Chondrocyte (in vitro differentiated cells): ENCODE data around the gene ADORA3. TPM values are rescaled to one million over a fixed set of nuclear protein-coding genes. Genes with fewer than 3 reads are reported as not detected.
"Not testable (repeated sequence)": the region's sequence is repeated elsewhere in the genome, so short reads cannot be mapped to it uniquely, and the experiment has no call there.

Source experiments
- DNase-seq: peaks from one replicate; pipeline ENCODE4 v3.0.0; 2021; ENCODE audit warnings: mixed read lengths, low spot score
- H3K27ac Mint-ChIP-seq: one replicate; pipeline ENCODE4 v1.8.0; 2021; ENCODE audit warnings: mild to moderate bottlenecking, moderate library complexity, mixed read lengths; ENCODE audit not compliant: unreplicated experiment
- H3K27me3 Mint-ChIP-seq: 2 replicates; pipeline ENCODE4 v1.8.0; 2021; ENCODE audit warnings: low read depth, mixed read lengths
- H3K36me3 Mint-ChIP-seq: 2 replicates; pipeline ENCODE4 v1.8.0; 2021; ENCODE audit warnings: low read depth, mixed read lengths
- H3K4me1 Mint-ChIP-seq: 2 replicates; pipeline ENCODE4 v1.8.0; 2021; ENCODE audit warnings: low read depth, mild to moderate bottlenecking, mixed read lengths
- H3K4me3 Mint-ChIP-seq: one replicate; pipeline ENCODE4 v1.8.0; 2021; ENCODE audit warnings: mild to moderate bottlenecking, moderate library complexity, mixed read lengths; ENCODE audit not compliant: unreplicated experiment
- H3K9me3 Mint-ChIP-seq: 2 replicates; pipeline ENCODE4 v1.8.0; 2021; ENCODE audit warnings: low read depth, mixed read lengths
- long read RNA-seq: library from polyadenylated mRNA; stranded (forward); transcript quantifications from one replicate; pipeline ENCODE4 v2.0.0, GENCODE V29; 2021
- total RNA-seq: library from RNA; stranded (reverse); gene quantifications from 3 replicates; pipeline ENCODE4 v1.2.1, GENCODE V29; 2021
- TF ChIP-seq, protein P1 (sequence below): fragments of 200-600 bp; sonication (generic); IDR thresholded peaks from 2 replicates; pipeline ENCODE4 v1.5.0; 2021; ENCODE audit warnings: antibody characterized with exemption, mild to moderate bottlenecking, moderate library complexity

The ADORA3 gene
- not detected in 3 replicates for total RNA-seq
- long read RNA-seq: 0 reads

DNA sequence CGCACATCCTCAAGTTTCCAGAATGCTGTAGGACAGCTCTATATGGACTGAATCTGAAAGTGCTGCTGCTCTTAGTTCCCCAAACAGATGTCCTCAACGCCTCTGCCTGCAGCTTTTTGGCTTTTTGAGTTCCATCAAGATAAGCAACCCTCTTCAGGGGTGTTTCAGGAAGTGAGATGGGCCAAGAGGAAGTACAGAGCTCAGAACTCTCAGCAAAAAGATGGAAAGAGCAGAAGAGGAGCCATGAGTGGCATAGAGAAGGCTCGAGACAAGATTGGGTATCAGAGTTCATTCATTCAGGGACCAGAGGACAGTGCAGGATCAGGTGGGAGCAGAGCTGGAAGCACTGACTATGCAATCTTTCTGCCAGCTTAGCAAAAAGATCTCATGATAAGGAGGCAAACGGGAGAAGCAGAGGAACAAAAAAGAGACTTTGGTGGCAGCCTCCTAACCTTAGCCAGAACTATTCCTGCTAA lies at the start of gene ADORA3, which contains the start of gene TMIGD3:
Gene ADORA3 (minus strand): TSS at position 49 of the 476 bp plus-strand sequence. CDS start 279 bp downstream, outside the sequence.
Gene TMIGD3 (minus strand): TSS at position 49 of the 476 bp plus-strand sequence. CDS start 279 bp downstream, outside the sequence.
- no peak for DNase-seq
- no peak within 1 kb of the TSS for H3K4me3 Mint-ChIP-seq
- peaks cover 15% of the 10 kb centered on the region for H3K4me1 Mint-ChIP-seq
- H3K36me3 Mint-ChIP-seq: no peaks in the 10 kb centered on the region
- H3K27me3 Mint-ChIP-seq: peaks cover 17% of the 10 kb centered on the region
- TF ChIP-seq, protein P1, sequence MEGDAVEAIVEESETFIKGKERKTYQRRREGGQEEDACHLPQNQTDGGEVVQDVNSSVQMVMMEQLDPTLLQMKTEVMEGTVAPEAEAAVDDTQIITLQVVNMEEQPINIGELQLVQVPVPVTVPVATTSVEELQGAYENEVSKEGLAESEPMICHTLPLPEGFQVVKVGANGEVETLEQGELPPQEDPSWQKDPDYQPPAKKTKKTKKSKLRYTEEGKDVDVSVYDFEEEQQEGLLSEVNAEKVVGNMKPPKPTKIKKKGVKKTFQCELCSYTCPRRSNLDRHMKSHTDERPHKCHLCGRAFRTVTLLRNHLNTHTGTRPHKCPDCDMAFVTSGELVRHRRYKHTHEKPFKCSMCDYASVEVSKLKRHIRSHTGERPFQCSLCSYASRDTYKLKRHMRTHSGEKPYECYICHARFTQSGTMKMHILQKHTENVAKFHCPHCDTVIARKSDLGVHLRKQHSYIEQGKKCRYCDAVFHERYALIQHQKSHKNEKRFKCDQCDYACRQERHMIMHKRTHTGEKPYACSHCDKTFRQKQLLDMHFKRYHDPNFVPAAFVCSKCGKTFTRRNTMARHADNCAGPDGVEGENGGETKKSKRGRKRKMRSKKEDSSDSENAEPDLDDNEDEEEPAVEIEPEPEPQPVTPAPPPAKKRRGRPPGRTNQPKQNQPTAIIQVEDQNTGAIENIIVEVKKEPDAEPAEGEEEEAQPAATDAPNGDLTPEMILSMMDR: no peak
- H3K27ac Mint-ChIP-seq: no peak within 1 kb of the TSS
- no peaks in the 10 kb centered on the region for H3K9me3 Mint-ChIP-seq

- peaks cover 2% of the 10 kb centered on the region for H3K27me3 Mint-ChIP-seq
- no peaks in the 10 kb centered on the region for H3K9me3 Mint-ChIP-seq
- no peak overlapping the region for H3K4me3 Mint-ChIP-seq
- DNase-seq: no peak
- TF ChIP-seq, protein P1: no peak
- no peaks in the 10 kb centered on the region for H3K36me3 Mint-ChIP-seq
- H3K4me1 Mint-ChIP-seq: peaks cover 9% of the 10 kb centered on the region
- H3K27ac Mint-ChIP-seq: peak overlapping the region; percentile 65
These were observed 49.8 kb upstream of the ADORA3 start for GRCh38 chr1:111553196-111553595.

DNA sequence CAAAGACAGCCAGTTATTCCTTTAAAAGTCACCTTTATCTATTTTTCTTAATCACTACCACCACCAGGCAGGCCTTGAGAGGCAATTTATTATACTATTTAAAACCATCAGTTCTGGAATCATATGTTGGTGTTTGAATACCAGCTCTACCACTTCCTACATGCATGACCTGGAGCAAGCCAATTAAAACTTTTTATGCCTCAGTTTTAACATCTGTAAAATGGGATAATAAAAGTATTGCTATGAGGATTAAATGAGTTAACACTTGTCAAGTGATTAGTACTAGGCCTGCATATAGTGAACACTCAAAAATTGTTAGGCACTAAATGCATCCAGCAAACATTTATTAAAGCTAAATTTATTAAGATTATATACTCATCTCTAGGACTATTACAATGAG lies 49.2 kb upstream of the ADORA3 start:
- Mint-ChIP-seq H3K27me3 (peaks cover 4% of the 10 kb centered on the region), H3K9me3 (no peaks in the 10 kb centered on the region), H3K4me1 (peaks cover 9% of the 10 kb centered on the region), H3K4me3 (no peak overlapping the region), H3K27ac (no peak overlapping the region), H3K36me3 (no peaks in the 10 kb centered on the region)
- TF ChIP-seq, protein P1: no peak
- no peak for DNase-seq

GRCh38 chr1:111551623-111552411 lies 48.4 kb upstream of the ADORA3 start:
- H3K4me3 Mint-ChIP-seq: no peak overlapping the region
- TF ChIP-seq, protein P1: no peak
- peaks cover 4% of the 10 kb centered on the region for H3K27me3 Mint-ChIP-seq
- H3K4me1 Mint-ChIP-seq: peaks cover 9% of the 10 kb centered on the region
- no peaks in the 10 kb centered on the region for H3K9me3 Mint-ChIP-seq
- H3K36me3 Mint-ChIP-seq: no peaks in the 10 kb centered on the region
- no peak overlapping the region for H3K27ac Mint-ChIP-seq
- no peak for DNase-seq

- H3K4me1 Mint-ChIP-seq, H3K4me3 Mint-ChIP-seq, H3K9me3 Mint-ChIP-seq, DNase-seq, H3K27ac Mint-ChIP-seq, H3K36me3 Mint-ChIP-seq, H3K27me3 Mint-ChIP-seq: not testable (repeated sequence)
These were observed 44.4 kb upstream of the ADORA3 start for GRCh38 chr1:111547786-111548185.
